Stimulated activated CD4-positive, alpha-beta T cell treated with anti-CD3 and anti-CD28 coated beads, Interleukin-4, amount 100 ng/mL, for 24 hours (primary cell): ENCODE data around the gene CAMK1D.

Source experiments
- DNase-seq: peaks from one replicate; pipeline ENCODE4 v3.0.0-alpha.2; 2020

The CAMK1D gene

GRCh38 chr10:12774204-12774894 lies 425.0 kb downstream of the CAMK1D start:
- no peak for DNase-seq

GRCh38 chr10:12777840-12778585 lies 428.7 kb downstream of the CAMK1D start:
- peak; percentile 10 for DNase-seq

- peak; percentile 35 for DNase-seq
Measured at GRCh38 chr10:12780634-12781601, 431.6 kb downstream of the CAMK1D start.

DNA sequence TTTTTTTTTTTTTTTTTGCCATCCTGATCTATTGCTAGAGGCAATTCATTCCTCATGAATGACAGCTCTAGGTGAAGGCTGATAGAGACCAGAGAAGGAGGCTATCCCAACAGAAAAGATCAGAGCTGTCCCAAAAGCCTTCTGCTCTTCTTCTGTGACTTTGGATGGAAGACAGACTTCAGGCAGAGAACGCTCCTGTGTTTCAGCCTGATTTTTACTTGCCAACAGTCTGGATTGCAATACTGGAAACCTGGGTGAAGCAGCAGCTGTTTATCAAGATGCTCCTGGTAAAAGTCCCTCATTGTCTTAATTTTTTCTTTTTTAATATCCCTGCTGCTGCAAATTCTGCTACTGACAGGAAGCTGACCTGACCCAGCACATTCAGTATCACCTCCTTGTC lies 432.6 kb downstream of the CAMK1D start:
- DNase-seq, result no peak

DNA sequence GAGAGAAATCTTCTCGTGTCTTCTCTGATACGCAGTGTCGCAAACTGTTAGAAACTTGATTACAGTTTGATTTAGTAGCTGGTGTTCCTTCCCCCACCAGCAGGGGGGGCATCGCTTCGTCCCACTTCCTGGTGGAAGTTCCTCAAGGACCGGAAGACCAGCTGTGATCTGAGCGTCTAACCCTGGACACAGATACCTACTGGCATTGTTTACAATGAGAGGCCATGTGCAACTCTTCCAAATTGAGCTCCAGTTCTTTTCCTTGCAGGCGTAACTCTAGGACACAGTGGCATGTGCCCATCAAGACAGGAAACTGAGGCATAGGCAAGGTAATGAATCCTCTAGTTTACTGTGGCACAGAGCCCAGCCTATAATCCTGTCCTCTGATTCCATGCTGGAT lies 433.2 kb downstream of the CAMK1D start:
- peak; percentile 25 for DNase-seq

DNA sequence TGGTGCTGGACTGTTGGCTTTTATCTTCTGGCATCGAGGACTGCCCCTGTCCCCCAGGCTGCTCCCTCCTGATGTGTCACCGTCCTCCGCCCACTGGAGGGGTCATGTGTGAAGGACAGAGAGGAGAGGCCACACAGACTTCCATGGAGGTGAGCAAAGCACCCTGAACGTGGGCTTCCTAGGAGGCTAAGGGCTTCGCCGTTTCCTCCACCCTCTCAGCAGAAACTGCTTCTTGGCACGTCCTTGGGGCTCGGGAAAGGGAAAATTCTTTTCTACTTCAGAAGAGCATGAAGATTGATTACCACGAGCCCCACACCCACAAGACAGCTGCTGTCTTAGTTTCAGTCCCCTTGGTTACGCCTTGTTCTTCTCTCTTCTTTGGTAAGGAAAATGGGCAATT lies 433.9 kb downstream of the CAMK1D start:
- no peak for DNase-seq

- no peak for DNase-seq
Measured at GRCh38 chr10:12784646-12785045, 435.3 kb downstream of the CAMK1D start.

- no peak for DNase-seq
Measured at GRCh38 chr10:12785415-12785831, 436.1 kb downstream of the CAMK1D start.

DNA sequence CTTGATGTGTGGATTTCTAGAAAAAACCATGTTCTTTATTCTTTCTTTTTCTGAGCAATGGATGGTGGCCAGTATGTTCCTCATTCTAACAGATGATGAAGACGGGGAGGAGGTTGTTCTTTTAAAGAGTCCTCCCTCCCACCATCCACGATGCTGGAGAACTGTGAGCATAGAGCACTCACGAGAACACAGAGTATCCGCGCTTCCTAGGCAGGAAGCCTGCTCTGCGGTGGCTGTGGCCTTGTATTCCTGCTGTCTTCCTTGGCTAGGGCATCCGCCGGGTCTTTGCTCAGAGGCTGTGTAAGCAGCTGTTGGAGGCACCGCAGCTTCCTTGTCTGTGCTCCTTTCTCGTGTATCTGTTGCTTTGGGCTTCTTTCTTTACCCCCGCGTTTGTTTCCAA lies 437.9 kb downstream of the CAMK1D start:
- no peak for DNase-seq

DNA sequence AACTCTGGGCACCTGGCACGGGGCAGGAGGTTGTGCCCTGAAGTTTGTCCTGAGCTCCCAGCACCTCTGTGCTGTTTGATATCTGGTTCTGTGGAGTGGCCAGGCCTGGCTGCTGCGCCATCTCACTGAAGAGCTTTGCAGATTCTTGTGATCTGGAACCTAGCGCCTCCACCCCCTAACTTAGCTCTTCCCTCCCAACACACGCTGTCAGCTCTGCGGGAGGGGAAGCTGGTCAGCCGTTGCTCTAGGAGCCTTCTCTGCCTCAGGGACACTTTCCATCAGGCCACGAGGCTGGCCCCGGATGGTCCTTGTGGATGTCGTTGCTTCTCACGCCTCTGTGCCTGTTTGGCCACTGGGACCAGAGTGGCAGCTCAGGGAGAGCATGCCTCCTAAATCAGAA lies 438.9 kb downstream of the CAMK1D start:
- no peak for DNase-seq

GRCh38 chr10:12790270-12790669 lies 440.9 kb downstream of the CAMK1D start:
- DNase-seq, result no peak

DNA sequence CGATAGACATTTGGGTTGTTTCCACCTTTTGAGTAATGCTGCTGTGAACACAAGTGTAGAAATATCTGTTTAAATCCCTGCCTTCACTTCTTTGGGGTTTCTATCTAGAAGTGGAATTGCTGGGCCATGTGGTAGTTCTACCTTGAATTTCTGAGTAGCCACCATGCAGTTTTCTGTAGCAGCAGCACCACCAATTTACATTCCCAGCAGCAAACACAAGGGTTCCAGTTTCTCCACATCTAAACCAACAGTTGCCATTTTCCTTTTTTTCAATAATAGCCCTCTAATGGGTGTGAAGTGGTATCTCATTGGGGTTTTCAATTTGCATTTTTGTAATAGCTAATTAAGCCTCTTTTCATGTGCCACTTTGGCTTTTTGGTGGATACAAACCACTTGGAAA lies 442.4 kb downstream of the CAMK1D start:
- DNase-seq, result no peak

- no peak for DNase-seq
Measured at GRCh38 chr10:12792889-12793556, 443.7 kb downstream of the CAMK1D start.

- no peak for DNase-seq
Measured at GRCh38 chr10:12795315-12796110, 446.2 kb downstream of the CAMK1D start.

GRCh38 chr10:12796401-12797160 lies 447.2 kb downstream of the CAMK1D start:
- DNase-seq, result no peak

DNA sequence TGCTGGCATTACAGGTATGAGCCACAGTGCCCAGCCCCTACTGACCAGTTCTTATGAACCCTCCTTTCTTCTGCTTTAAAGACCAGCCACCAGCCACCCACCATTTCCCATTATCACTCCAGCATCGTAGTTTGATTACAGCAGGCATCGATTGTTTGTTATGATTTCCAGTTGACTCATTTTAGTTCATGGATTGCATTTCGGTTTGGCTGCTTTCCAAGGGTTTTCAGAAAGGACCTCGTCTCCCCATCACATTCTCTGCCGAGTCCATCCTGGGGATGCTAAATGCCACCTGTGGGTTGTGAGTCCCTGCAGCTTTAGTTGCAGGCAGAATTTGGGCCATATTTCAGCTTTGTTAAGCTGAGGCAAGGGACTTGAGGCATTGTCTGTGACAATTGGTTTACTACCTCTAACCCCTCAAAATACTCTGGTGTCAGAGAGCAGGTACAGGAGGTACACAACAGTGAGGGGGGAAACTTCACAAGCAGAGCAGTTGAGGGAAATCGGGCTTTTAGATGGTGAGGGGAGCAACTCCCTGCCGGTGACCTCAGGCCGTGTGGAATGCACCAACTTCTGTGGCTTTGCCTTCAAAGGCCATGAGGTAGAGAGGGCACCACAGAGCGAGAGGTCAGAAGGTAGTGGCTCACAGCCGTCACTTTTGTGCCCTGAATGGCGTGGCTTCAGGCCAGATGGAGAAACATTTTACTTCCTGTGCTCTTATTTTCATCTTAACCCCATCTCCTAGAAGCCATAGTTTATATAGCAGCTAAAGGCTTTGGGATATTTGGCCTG lies 448.3 kb downstream of the CAMK1D start:
- DNase-seq, result no peak

DNA sequence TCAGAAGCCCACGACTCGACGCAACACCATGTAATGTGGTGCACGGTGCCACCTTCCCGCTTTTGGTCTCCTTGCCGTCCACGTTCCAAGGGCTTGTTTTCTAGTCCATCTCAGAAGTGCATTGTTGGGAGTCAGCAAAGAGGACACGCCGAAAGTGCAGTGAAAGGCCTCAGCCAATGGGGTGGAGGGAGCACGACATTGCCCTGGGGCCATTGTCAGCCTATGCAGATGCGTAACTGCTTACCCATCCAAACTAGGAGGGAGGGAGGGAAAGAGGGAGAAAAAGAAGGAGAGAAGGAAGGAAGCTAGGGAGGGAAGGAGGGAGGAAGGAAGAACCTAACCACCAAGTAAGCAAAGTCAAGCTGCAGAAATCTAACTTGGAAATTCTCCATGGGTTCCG lies 449.8 kb downstream of the CAMK1D start:
- no peak for DNase-seq

- DNase-seq, result no peak
Measured at GRCh38 chr10:12799714-12800113, 450.4 kb downstream of the CAMK1D start.

GRCh38 chr10:12800302-12800701 lies 451.0 kb downstream of the CAMK1D start:
- no peak for DNase-seq
